Measurements from ENCODE around the gene TUBB1.
A peak's percentile ranks its signal among the peaks of the same experiment; 100 is the strongest.

- peak; percentile 78 for TF ChIP-seq POLR2A (IDR thresholded peaks at IDR 0.05; ENCODE audit: low read length)
- TF ChIP-seq GATA1 (IDR thresholded peaks at IDR 0.05; ENCODE audit: low read depth, low read length): peak; percentile 39
Observed at GRCh38 chr20:59020938-59021551, 1.8 kb downstream of the TUBB1 start.
